Endodermal cell (in vitro differentiated cells): ENCODE data around the gene MSL2. TPM values are rescaled to one million over a fixed set of nuclear protein-coding genes. Genes with fewer than 3 reads are reported as not detected.

ENCODE experiments used
- DNase-seq: peaks from one replicate; pipeline ENCODE4 v3.0.0-alpha.2; 2017
- H3K27ac ChIP-seq: 2 replicates; pipeline ENCODE4 v1.5.1; 2013; ENCODE audit warnings: mild to moderate bottlenecking, low read depth, low read length, moderate library complexity
- H3K27me3 ChIP-seq: 2 replicates; pipeline ENCODE4 v1.6.1; 2013; ENCODE audit warnings: mild to moderate bottlenecking, low read length, moderate library complexity; ENCODE audit not compliant: insufficient read depth, control insufficient read depth, poor library complexity, severe bottlenecking
- H3K36me3 ChIP-seq: 2 replicates; pipeline ENCODE4 v1.7.0; 2013; ENCODE audit warnings: mild to moderate bottlenecking, low read length, moderate library complexity; ENCODE audit not compliant: control insufficient read depth, insufficient read depth
- H3K4me1 ChIP-seq: one replicate; pipeline ENCODE4 v1.7.0; 2013; ENCODE audit warnings: low read length; ENCODE audit not compliant: control insufficient read depth, insufficient read depth
- H3K4me3 ChIP-seq: 2 replicates; pipeline ENCODE4 v1.5.1; 2013; ENCODE audit warnings: mild to moderate bottlenecking, low read length, moderate library complexity
- H3K9ac ChIP-seq: 2 replicates; pipeline ENCODE4 v1.6.1; 2013; ENCODE audit warnings: mild to moderate bottlenecking, low read length, moderate library complexity; ENCODE audit not compliant: poor library complexity, severe bottlenecking; ENCODE audit errors: extremely low read depth
- H3K9me3 ChIP-seq: 2 replicates; pipeline ENCODE4 v1.6.1; 2013; ENCODE audit warnings: mild to moderate bottlenecking, low read length, moderate library complexity; ENCODE audit not compliant: control insufficient read depth
- H3K27ac Mint-ChIP-seq: 2 replicates; pipeline ENCODE4 v1.8.0; 2020; ENCODE audit warnings: mixed read lengths
- H3K27me3 Mint-ChIP-seq: 2 replicates; pipeline ENCODE4 v1.8.0; 2021; ENCODE audit warnings: mild to moderate bottlenecking, mixed read lengths; ENCODE audit not compliant: insufficient read depth
- H3K36me3 Mint-ChIP-seq: 2 replicates; pipeline ENCODE4 v1.8.0; 2020; ENCODE audit warnings: low read depth, mixed read lengths
- H3K4me1 Mint-ChIP-seq: 2 replicates; pipeline ENCODE4 v1.8.0; 2020; ENCODE audit warnings: mixed read lengths
- H3K4me3 Mint-ChIP-seq: 2 replicates; pipeline ENCODE4 v1.8.0; 2020; ENCODE audit warnings: mild to moderate bottlenecking, moderate library complexity, mixed read lengths
- H3K9me3 Mint-ChIP-seq: 2 replicates; pipeline ENCODE4 v1.8.0; 2020; ENCODE audit warnings: mild to moderate bottlenecking, mixed read lengths
- CTCF ChIP-seq: fragments of 200-600 bp; sonication (generic); conservative IDR thresholded peaks from 2 replicates; pipeline ENCODE4 v1.5.0; 2021; ENCODE audit warnings: antibody characterized with exemption, mild to moderate bottlenecking
- WGBS, 2 experiments: methylation state at CpG; one replicate each; pipeline versions ENCODE4 v1.1.5 to v1.1.7; 2013; ENCODE audit warnings: missing lambda C conversion rate in 2 of 2, mixed read lengths in 1 of 2; ENCODE audit not compliant: insufficient coverage in 1 of 2, insufficient read length in 1 of 2; 5-methylcytosine and 5-hydroxymethylcytosine counted together
- total RNA-seq, 2 donors: library from RNA; stranded (reverse); fragmentation: NEBNext Ultra II Directional in 1 of 2; extraction: Animal tissue kit (Norgen Biotek cat#: 25700) in 1 of 2; gene quantifications; 2 replicates in 1 of 2; 3 replicates in 1 of 2; pipeline ENCODE4 v1.2.1, GENCODE V29; 2021

The MSL2 gene
- total RNA-seq, 2 donors from 2014 or later, result 35.1 to 45.7 TPM

GRCh38 chr3:136114421-136114820, 81.7 kb downstream of the MSL2 start:
- H3K4me1 ChIP-seq, result no peaks in the 10 kb centered on the region
- 99% methylated on average over 2 of the region's 2 CpGs; no CpG with 5 or more reads in 1 of the 2 experiments for WGBS, 2 experiments
- no peak for TF ChIP-seq CTCF
- no peak overlapping the region for H3K27ac ChIP-seq
- peaks cover 22% of the 10 kb centered on the region for H3K9me3 ChIP-seq
- no peak overlapping the region for H3K4me3 ChIP-seq
- peaks cover 69% of the 10 kb centered on the region for H3K9me3 Mint-ChIP-seq
- H3K27me3 Mint-ChIP-seq, result no peaks in the 10 kb centered on the region
- DNase-seq, result no peak
- no peak overlapping the region for H3K4me3 Mint-ChIP-seq
- H3K9ac ChIP-seq, result no peak overlapping the region
- H3K27me3 ChIP-seq, result no peaks in the 10 kb centered on the region
- H3K36me3 Mint-ChIP-seq, result peaks cover 25% of the 10 kb centered on the region
- H3K36me3 ChIP-seq, result peaks cover 5% of the 10 kb centered on the region
- no peaks in the 10 kb centered on the region for H3K4me1 Mint-ChIP-seq
- H3K27ac Mint-ChIP-seq, result no peak overlapping the region

GRCh38 chr3:136110481-136110880, 85.7 kb downstream of the MSL2 start:
- Mint-ChIP-seq H3K36me3 (peaks cover 34% of the 10 kb centered on the region), H3K4me3 (no peak overlapping the region), H3K27me3 (no peaks in the 10 kb centered on the region), H3K9me3 (peaks cover 39% of the 10 kb centered on the region), H3K27ac (no peak overlapping the region), H3K4me1 (no peaks in the 10 kb centered on the region)
- no peak overlapping the region for H3K27ac ChIP-seq
- TF ChIP-seq CTCF, result no peak
- 86 to 92% methylated on average over 2 of the region's 2 CpGs for WGBS, 2 experiments
- H3K27me3 ChIP-seq, result no peaks in the 10 kb centered on the region
- DNase-seq, result no peak
- no peak overlapping the region for H3K9ac ChIP-seq
- peaks cover 22% of the 10 kb centered on the region for H3K9me3 ChIP-seq
- peaks cover 5% of the 10 kb centered on the region for H3K36me3 ChIP-seq
- no peak overlapping the region for H3K4me3 ChIP-seq
- no peaks in the 10 kb centered on the region for H3K4me1 ChIP-seq

GRCh38 chr3:136109499-136109898, 86.6 kb downstream of the MSL2 start:
- H3K9ac ChIP-seq, result no peak overlapping the region
- no peak overlapping the region for H3K27ac ChIP-seq
- peaks cover 17% of the 10 kb centered on the region for H3K9me3 ChIP-seq
- peaks cover 37% of the 10 kb centered on the region for H3K36me3 Mint-ChIP-seq
- H3K27me3 ChIP-seq, result no peaks in the 10 kb centered on the region
- H3K27me3 Mint-ChIP-seq, result no peaks in the 10 kb centered on the region
- H3K27ac Mint-ChIP-seq, result no peak overlapping the region
- H3K4me3 ChIP-seq, result no peak overlapping the region
- 86% methylated on average over 1 of the region's 1 CpG; no CpG with 5 or more reads in 1 of the 2 experiments for WGBS, 2 experiments
- H3K4me1 ChIP-seq, result no peaks in the 10 kb centered on the region
- no peak for TF ChIP-seq CTCF
- H3K4me3 Mint-ChIP-seq, result no peak overlapping the region
- DNase-seq, result no peak
- peaks cover 5% of the 10 kb centered on the region for H3K36me3 ChIP-seq
- H3K9me3 Mint-ChIP-seq, result peaks cover 29% of the 10 kb centered on the region
- H3K4me1 Mint-ChIP-seq, result no peaks in the 10 kb centered on the region
